Measurements from ENCODE around the gene SCAMP3. TPM values are rescaled to one million over a fixed set of nuclear protein-coding genes. Genes with fewer than 3 reads are reported as not detected.
"Not testable (repeated sequence)": the region's sequence is repeated elsewhere in the genome, so short reads cannot be mapped to it uniquely, and the experiment has no call there.

The SCAMP3 gene
- total and polyA plus RNA-seq, 2 experiments from 2014 or later, result 50.5 to 52.5 TPM

DNA sequence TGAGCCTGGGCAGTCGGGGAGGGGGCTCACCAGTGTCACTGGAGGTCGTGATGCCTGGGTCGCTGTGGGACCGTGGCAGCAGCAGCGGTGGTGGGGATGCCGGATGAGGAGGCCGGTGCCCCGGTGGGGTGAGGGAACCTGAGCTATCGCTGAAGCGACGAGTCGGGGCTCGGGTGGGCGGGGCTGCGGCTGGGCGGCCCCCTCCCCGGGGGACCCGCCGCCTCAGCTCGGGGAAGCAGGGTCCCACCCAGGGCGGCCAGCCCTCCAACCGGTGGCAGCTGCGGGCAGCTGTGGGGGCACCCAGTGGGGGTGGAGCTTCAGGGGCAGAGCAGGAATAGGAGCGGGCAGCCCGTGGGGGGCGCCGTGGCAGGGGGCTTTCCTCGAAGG lies 11.9 kb downstream of the SCAMP3 start:
- Histone ChIP-seq H3K4me1 (ENCODE audit: insufficient read depth) (peaks cover 18% of the 10 kb centered on the region), H3K27me3 (ENCODE audit: insufficient read depth) (peaks cover 16% of the 10 kb centered on the region), H3K27ac (ENCODE audit: low read depth) (no peak overlapping the region), H4K20me1 (replicated peaks; ENCODE audit: insufficient read depth) (no peaks in the 10 kb centered on the region), H3K4me3 (peak overlapping the region; percentile 70), H3K4me2 (peak overlapping the region; percentile 91), H3K36me3 (ENCODE audit: insufficient read depth) (no peaks in the 10 kb centered on the region), H3K79me2 (replicated peaks; ENCODE audit: insufficient read depth) (no peaks in the 10 kb centered on the region; the same call in 1 of the 2 replicates), H3F3A (replicated peaks; ENCODE audit: low read depth) (peaks cover 12% of the 10 kb centered on the region; the same call in 1 of the 2 replicates), H2AFZ (0 out of 2 replicates have a peak overlapping the region, but pooled peaks have one; percentile 89), H3K9me2 (ENCODE audit: insufficient read depth) (no peaks in the 10 kb centered on the region)
- H3K4me1 Mint-ChIP-seq, result peaks cover 27% of the 10 kb centered on the region
- ATAC-seq (peak; percentile 19), DNase-seq (ENCODE audit: low spot score) (peak; percentile 36)
- 0 out of 2 replicates have a peak, but pooled peaks have one; percentile 0 for TF ChIP-seq POLR2AphosphoS5 (IDR thresholded peaks at IDR 0.05; ENCODE audit: low read depth)
- no peak for TF ChIP-seq JUNB (IDR thresholded peaks at IDR 0.05; ENCODE audit: unreplicated experiment)
- H3K36me3 Mint-ChIP-seq (ENCODE audit: low read depth), result peaks cover 23% of the 10 kb centered on the region; the same call in 2 of the 3 replicates
- peaks cover 22% of the 10 kb centered on the region for H3K27me3 Mint-ChIP-seq (ENCODE audit: insufficient read depth, low read depth, poor library complexity)
- no peak overlapping the region for H3K27ac Mint-ChIP-seq
- no peaks in the 10 kb centered on the region for H3K9me3 Mint-ChIP-seq
- H3K4me3 Mint-ChIP-seq, result peak overlapping the region; percentile 65; the same call in 2 of the 3 replicates

DNA sequence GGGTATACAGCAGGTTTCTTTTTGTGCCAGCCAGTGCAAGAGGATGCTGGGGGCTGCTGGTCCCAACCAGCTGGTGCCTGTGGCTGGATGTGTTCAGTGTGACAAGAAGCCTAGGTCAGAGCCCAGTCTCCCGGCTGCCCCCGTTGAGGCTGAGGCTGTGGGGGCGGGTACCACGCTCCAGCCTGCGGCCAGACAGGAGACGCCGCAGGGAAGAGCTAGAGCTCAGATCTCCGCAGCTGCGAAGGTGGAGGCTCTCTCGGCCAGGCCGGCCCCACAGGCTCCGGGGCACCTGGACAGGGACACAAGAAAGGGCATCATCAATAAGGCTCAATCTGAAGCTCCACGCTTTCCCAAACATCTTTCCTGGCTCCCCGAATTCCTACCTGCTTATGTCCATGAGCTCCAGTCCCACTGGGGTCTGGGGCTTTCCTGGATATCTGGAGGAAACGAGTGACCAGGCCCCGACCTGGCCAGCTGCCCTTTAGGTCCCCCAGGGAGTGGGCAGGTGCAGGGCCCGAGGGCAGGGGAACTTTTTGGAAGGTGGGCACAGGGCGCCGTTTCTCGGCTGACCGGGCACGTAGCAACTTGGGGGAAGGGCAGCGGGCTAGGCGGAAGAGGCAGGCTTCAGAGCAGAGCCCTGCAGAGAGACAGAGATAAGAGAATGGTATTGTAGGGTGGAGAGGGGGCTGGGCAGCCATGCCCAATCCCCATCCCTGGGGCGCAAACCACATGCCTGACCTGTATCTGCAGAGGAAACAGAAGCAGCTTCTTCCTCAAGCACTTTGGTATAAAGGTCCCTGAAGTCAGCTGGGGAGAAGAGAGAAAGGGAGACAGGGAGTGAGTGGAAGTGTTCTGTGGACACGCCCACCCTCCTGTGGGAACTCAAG lies 14.2 kb downstream of the SCAMP3 start:
- Histone ChIP-seq H3K79me2 (replicated peaks; ENCODE audit: insufficient read depth) (0 out of 2 replicates have a peak, but pooled peaks cover 7% of the 10 kb centered on the region), H3F3A (replicated peaks; ENCODE audit: low read depth) (peaks cover 20% of the 10 kb centered on the region; the same call in 1 of the 2 replicates), H2AFZ (no peak overlapping the region), H3K36me3 (ENCODE audit: insufficient read depth) (no peaks in the 10 kb centered on the region), H3K27ac (ENCODE audit: low read depth) (no peak overlapping the region), H4K20me1 (replicated peaks; ENCODE audit: insufficient read depth) (no peaks in the 10 kb centered on the region), H3K9me2 (ENCODE audit: insufficient read depth) (no peaks in the 10 kb centered on the region), H3K4me1 (ENCODE audit: insufficient read depth) (peaks cover 18% of the 10 kb centered on the region), H3K4me2 (no peak overlapping the region), H3K4me3 (no peak overlapping the region), H3K27me3 (ENCODE audit: insufficient read depth) (peaks cover 26% of the 10 kb centered on the region)
- H3K27me3 Mint-ChIP-seq (ENCODE audit: insufficient read depth, low read depth, poor library complexity), result peaks cover 31% of the 10 kb centered on the region
- H3K27ac Mint-ChIP-seq, result no peak overlapping the region
- DNase-seq (ENCODE audit: low spot score) (no peak), ATAC-seq (no peak)
- no peak overlapping the region for H3K4me3 Mint-ChIP-seq
- peaks cover 16% of the 10 kb centered on the region for H3K4me1 Mint-ChIP-seq
- no peaks in the 10 kb centered on the region for H3K9me3 Mint-ChIP-seq
- no peak for TF ChIP-seq POLR2AphosphoS5 (IDR thresholded peaks at IDR 0.05; ENCODE audit: low read depth)
- peaks cover 23% of the 10 kb centered on the region; the same call in 2 of the 3 replicates for H3K36me3 Mint-ChIP-seq (ENCODE audit: low read depth)

DNA sequence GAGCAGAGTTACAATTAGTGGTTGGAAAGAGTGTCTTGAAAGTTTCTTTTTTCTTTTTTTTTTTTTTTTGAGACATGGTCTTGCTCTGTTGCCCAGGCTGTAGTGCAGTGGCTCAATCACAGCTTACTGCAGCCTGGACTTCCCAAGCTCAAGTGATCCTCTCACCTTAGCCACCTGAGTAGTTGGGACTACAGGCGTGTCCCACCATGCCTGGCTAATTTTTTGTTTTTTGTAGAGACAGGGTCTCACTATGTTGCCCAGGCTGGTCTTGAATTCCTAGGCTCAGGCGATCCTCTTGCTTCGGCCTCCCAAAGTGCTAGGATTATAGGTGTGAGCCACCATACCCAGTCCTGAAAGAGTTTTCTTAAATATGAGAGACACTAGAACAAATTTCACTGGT lies 15.4 kb downstream of the SCAMP3 start:
- not testable (repeated sequence) for ATAC-seq, H3K4me3 Mint-ChIP-seq

DNA sequence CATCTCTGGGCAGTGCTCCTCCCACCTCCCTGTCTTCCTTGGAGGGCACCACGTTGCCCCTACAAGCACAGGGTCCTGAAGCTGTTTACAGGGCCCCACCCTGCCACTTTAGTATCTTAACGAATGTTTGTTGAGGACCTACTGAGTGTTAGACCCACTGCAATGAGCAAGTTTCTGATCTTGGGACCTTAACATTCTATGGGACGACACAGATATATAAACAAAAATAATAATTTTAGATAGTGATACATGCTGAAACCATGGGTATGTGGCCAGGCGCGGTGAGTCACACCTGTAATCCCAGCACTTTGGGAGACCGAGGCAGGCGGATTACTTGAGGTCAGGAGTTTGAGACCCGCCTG lies 17.0 kb downstream of the SCAMP3 start:
- no peaks in the 10 kb centered on the region for H3K9me3 Mint-ChIP-seq
- peaks cover 23% of the 10 kb centered on the region; the same call in 2 of the 3 replicates for H3K36me3 Mint-ChIP-seq (ENCODE audit: low read depth)
- Histone ChIP-seq H3K4me3 (peak overlapping the region; percentile 70), H3K4me1 (ENCODE audit: insufficient read depth) (peaks cover 22% of the 10 kb centered on the region), H3K27ac (ENCODE audit: low read depth) (peak overlapping the region; percentile 91), H3K27me3 (ENCODE audit: insufficient read depth) (peaks cover 30% of the 10 kb centered on the region), H2AFZ (peak overlapping the region; percentile 2; the same call in 1 of the 2 replicates), H4K20me1 (replicated peaks; ENCODE audit: insufficient read depth) (no peaks in the 10 kb centered on the region), H3K9me2 (ENCODE audit: insufficient read depth) (no peaks in the 10 kb centered on the region), H3F3A (replicated peaks; ENCODE audit: low read depth) (0 out of 2 replicates have a peak, but pooled peaks cover 13% of the 10 kb centered on the region), H3K36me3 (ENCODE audit: insufficient read depth) (no peaks in the 10 kb centered on the region), H3K79me2 (replicated peaks; ENCODE audit: insufficient read depth) (0 out of 2 replicates have a peak, but pooled peaks cover 7% of the 10 kb centered on the region), H3K4me2 (peak overlapping the region; percentile 88)
- H3K27ac Mint-ChIP-seq, result peak overlapping the region; percentile 47
- H3K4me1 Mint-ChIP-seq, result peaks cover 17% of the 10 kb centered on the region
- H3K4me3 Mint-ChIP-seq, result peak overlapping the region; percentile 69
- DNase-seq (ENCODE audit: low spot score) (no peak), ATAC-seq (no peak)
- peaks cover 33% of the 10 kb centered on the region for H3K27me3 Mint-ChIP-seq (ENCODE audit: insufficient read depth, low read depth, poor library complexity)
- TF ChIP-seq, protein P1, sequence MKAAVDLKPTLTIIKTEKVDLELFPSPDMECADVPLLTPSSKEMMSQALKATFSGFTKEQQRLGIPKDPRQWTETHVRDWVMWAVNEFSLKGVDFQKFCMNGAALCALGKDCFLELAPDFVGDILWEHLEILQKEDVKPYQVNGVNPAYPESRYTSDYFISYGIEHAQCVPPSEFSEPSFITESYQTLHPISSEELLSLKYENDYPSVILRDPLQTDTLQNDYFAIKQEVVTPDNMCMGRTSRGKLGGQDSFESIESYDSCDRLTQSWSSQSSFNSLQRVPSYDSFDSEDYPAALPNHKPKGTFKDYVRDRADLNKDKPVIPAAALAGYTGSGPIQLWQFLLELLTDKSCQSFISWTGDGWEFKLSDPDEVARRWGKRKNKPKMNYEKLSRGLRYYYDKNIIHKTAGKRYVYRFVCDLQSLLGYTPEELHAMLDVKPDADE (IDR thresholded peaks at IDR 0.05), result no peak
- TF ChIP-seq EZH2 (IDR thresholded peaks at IDR 0.05; ENCODE audit: low read depth, unreplicated experiment) (no peak), JUNB (IDR thresholded peaks at IDR 0.05; ENCODE audit: unreplicated experiment) (no peak), EZH2phosphoT487 (IDR thresholded peaks at IDR 0.05; ENCODE audit: unreplicated experiment) (no peak), STAT1 (IDR thresholded peaks at IDR 0.05; ENCODE audit: unreplicated experiment) (no peak), NANOG (IDR thresholded peaks at IDR 0.05; ENCODE audit: borderline replicate concordance) (no peak), ZNF331 (CRISPR knock-in tag; IDR thresholded peaks at IDR 0.05; ENCODE audit: low read depth) (no peak), ZNF114 (CRISPR knock-in tag; IDR thresholded peaks at IDR 0.05) (no peak)
- TF ChIP-seq, protein P2, sequence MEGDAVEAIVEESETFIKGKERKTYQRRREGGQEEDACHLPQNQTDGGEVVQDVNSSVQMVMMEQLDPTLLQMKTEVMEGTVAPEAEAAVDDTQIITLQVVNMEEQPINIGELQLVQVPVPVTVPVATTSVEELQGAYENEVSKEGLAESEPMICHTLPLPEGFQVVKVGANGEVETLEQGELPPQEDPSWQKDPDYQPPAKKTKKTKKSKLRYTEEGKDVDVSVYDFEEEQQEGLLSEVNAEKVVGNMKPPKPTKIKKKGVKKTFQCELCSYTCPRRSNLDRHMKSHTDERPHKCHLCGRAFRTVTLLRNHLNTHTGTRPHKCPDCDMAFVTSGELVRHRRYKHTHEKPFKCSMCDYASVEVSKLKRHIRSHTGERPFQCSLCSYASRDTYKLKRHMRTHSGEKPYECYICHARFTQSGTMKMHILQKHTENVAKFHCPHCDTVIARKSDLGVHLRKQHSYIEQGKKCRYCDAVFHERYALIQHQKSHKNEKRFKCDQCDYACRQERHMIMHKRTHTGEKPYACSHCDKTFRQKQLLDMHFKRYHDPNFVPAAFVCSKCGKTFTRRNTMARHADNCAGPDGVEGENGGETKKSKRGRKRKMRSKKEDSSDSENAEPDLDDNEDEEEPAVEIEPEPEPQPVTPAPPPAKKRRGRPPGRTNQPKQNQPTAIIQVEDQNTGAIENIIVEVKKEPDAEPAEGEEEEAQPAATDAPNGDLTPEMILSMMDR (conservative IDR thresholded peaks at IDR 0.05; ENCODE audit: low read depth in 2 of 2), result no peak

More for the DNA sequence above, 15.4 kb downstream of the SCAMP3 start:
- Histone ChIP-seq H3F3A (replicated peaks; ENCODE audit: low read depth) (peaks cover 20% of the 10 kb centered on the region; the same call in 1 of the 2 replicates), H3K4me1 (ENCODE audit: insufficient read depth) (peaks cover 18% of the 10 kb centered on the region), H3K27me3 (ENCODE audit: insufficient read depth) (peaks cover 30% of the 10 kb centered on the region)
- not testable (repeated sequence) for H3K9me2 ChIP-seq (ENCODE audit: insufficient read depth); H3K4me3 ChIP-seq; H3K27ac Mint-ChIP-seq; H2AFZ ChIP-seq; H3K4me2 ChIP-seq; H3K27ac ChIP-seq (ENCODE audit: low read depth); H3K9me3 Mint-ChIP-seq; H3K36me3 ChIP-seq (ENCODE audit: insufficient read depth); DNase-seq (ENCODE audit: low spot score); H3K79me2 ChIP-seq (replicated peaks; ENCODE audit: insufficient read depth); H4K20me1 ChIP-seq (replicated peaks; ENCODE audit: insufficient read depth)
- peaks cover 14% of the 10 kb centered on the region for H3K4me1 Mint-ChIP-seq
- peaks cover 23% of the 10 kb centered on the region; the same call in 2 of the 3 replicates for H3K36me3 Mint-ChIP-seq (ENCODE audit: low read depth)
- H3K27me3 Mint-ChIP-seq (ENCODE audit: insufficient read depth, low read depth, poor library complexity), result peaks cover 31% of the 10 kb centered on the region
